ENCODE data around the gene SFSWAP. TPM values are rescaled to one million over a fixed set of nuclear protein-coding genes. Genes with fewer than 3 reads are reported as not detected.

The SFSWAP gene
- total RNA-seq, 1 experiment from 2014 or later, result 48.1 TPM

GRCh38 chr12:131805421-131805820 lies 94.5 kb downstream of the SFSWAP start:
- Histone ChIP-seq H3K4me2 (ENCODE audit: insufficient read depth, insufficient read length, low read length) (no peak overlapping the region), H2AFZ (ENCODE audit: low read length) (no peak overlapping the region), H3K4me1 (ENCODE audit: insufficient read depth, low read length) (no peaks in the 10 kb centered on the region), H4K8ac (replicated peaks; ENCODE audit: insufficient read length, low read depth, low read length) (no peak overlapping the region), H3K23me2 (ENCODE audit: insufficient read length, low read depth, low read length, poor library complexity, severe bottlenecking) (no peaks in the 10 kb centered on the region), H2BK12ac (ENCODE audit: insufficient read length, low read depth, low read length) (no peak overlapping the region), H3K4ac (ENCODE audit: low read depth, low read length) (no peak overlapping the region), H3K79me1 (ENCODE audit: insufficient read depth, low read depth, low read length, poor library complexity, severe bottlenecking) (no peaks in the 10 kb centered on the region), H4K20me1 (ENCODE audit: control insufficient read depth, insufficient read depth, insufficient read length) (no peaks in the 10 kb centered on the region), H2AK5ac (ENCODE audit: insufficient read length, low read length) (no peak overlapping the region), H3K14ac (ENCODE audit: insufficient read depth, low read length) (no peak overlapping the region), H2BK120ac (ENCODE audit: low read depth, low read length, poor library complexity, severe bottlenecking) (no peak overlapping the region), H3K79me2 (ENCODE audit: insufficient read depth, low read length) (no peaks in the 10 kb centered on the region), H3K9ac (ENCODE audit: extremely low read depth, insufficient read length, low read length) (no peak overlapping the region), H3K27me3 (ENCODE audit: insufficient read depth, low read length) (no peaks in the 10 kb centered on the region), H4K91ac (ENCODE audit: insufficient read length, low read depth, low read length) (no peak overlapping the region), H4K5ac (ENCODE audit: insufficient read length, low read depth, low read length) (no peak overlapping the region), H2BK5ac (ENCODE audit: insufficient read length, low read length) (no peak overlapping the region), H3K27ac (ENCODE audit: insufficient read length, low read depth, low read length) (no peak overlapping the region), H2BK15ac (ENCODE audit: low read depth, low read length) (no peak overlapping the region), H3K9me3 (ENCODE audit: control insufficient read depth, low read depth, low read length) (no peaks in the 10 kb centered on the region), H3K23ac (ENCODE audit: insufficient read length, low read depth, low read length) (no peak overlapping the region), H3K18ac (ENCODE audit: insufficient read length, low read depth, low read length) (no peak overlapping the region), H2BK20ac (ENCODE audit: low read depth, low read length, poor library complexity, severe bottlenecking) (no peak overlapping the region), H3T11ph (ENCODE audit: low read length) (no peak overlapping the region), H3K56ac (ENCODE audit: insufficient read length, low read depth, low read length) (no peak overlapping the region)
- H3K4me3 Mint-ChIP-seq, result no peak overlapping the region
- no CpG with 5 or more reads among the region's 5 CpGs for WGBS (ENCODE audit: extremely low coverage, insufficient read length, low lambda C conversion rate)
- no peak for DNase-seq
- no peak overlapping the region for H3K27ac Mint-ChIP-seq
- peaks cover 0 to 3% of the 10 kb centered on the region in 2 experiments; a peak in 1 of 5 replicates for H3K9me3 Mint-ChIP-seq
- H3K4me1 Mint-ChIP-seq, result peaks cover 0 to 3% of the 10 kb centered on the region in 2 experiments; a peak in 2 of 4 replicates
- no peak for TF ChIP-seq CTCF (conservative IDR thresholded peaks at IDR 0.05)
- peaks cover 13 to 15% (median 15%) of the 10 kb centered on the region in 3 experiments for H3K36me3 Mint-ChIP-seq (ENCODE audit: insufficient read depth in 1 of 3, low read depth in 3 of 3)
- H3K27me3 Mint-ChIP-seq (ENCODE audit: low read depth), result no peaks in the 10 kb centered on the region

Data from H9 (cell line).